Measurements from ENCODE around the gene SPI1.
"Not testable (repeated sequence)": the region's sequence is repeated elsewhere in the genome, so short reads cannot be mapped to it uniquely, and the experiment has no call there.

The SPI1 gene

GRCh38 chr11:47317064-47317828 is 61.1 kb downstream of the SPI1 start:
- no peak for DNase-seq

GRCh38 chr11:47316501-47316900 is 61.8 kb downstream of the SPI1 start:
- DNase-seq, result not testable (repeated sequence)

GRCh38 chr11:47314992-47315391 is 63.4 kb downstream of the SPI1 start:
- DNase-seq, result no peak

- DNase-seq, result no peak
Measured at GRCh38 chr11:47308050-47308823, 70.1 kb downstream of the SPI1 start.

GRCh38 chr11:47306484-47306844 is 71.9 kb downstream of the SPI1 start:
- DNase-seq, result no peak

GRCh38 chr11:47305734-47306483 is 72.4 kb downstream of the SPI1 start:
- DNase-seq, result no peak
